Activated T-cell treated with anti-CD3 and anti-CD28 coated beads, Interleukin-2, amount 50 U/mL, for 48 hours (primary cell): ENCODE measurements around the gene RPH3AL.
"Not testable (repeated sequence)": the region's sequence is repeated elsewhere in the genome, so short reads cannot be mapped to it uniquely, and the experiment has no call there.

Experiments used
- DNase-seq, 2 experiments: peaks; one replicate each; pipeline ENCODE4 v3.0.0-alpha.2; 2020

RPH3AL gene

GRCh38 chr17:234994-235830 is 117.4 kb downstream of the RPH3AL start:
- not testable (repeated sequence) for DNase-seq

GRCh38 chr17:234163-234993 is 118.2 kb downstream of the RPH3AL start:
- DNase-seq, result not testable (repeated sequence)

- DNase-seq, result no peak
Observed at GRCh38 chr17:233473-233941, 119.1 kb downstream of the RPH3AL start.

- DNase-seq, result no peak
Observed at GRCh38 chr17:231966-232807, 120.4 kb downstream of the RPH3AL start.

- DNase-seq, result no peak
Observed at GRCh38 chr17:231191-231965, 121.2 kb downstream of the RPH3AL start.

GRCh38 chr17:230395-230770 is 122.2 kb downstream of the RPH3AL start:
- no peak for DNase-seq

GRCh38 chr17:229709-230394 is 122.8 kb downstream of the RPH3AL start:
- no peak for DNase-seq

- no peak for DNase-seq
Observed at GRCh38 chr17:228951-229708, 123.5 kb downstream of the RPH3AL start.

- DNase-seq, result no peak
Observed at GRCh38 chr17:227946-228615, 124.5 kb downstream of the RPH3AL start.

- no peak for DNase-seq
Observed at GRCh38 chr17:227078-227945, 125.3 kb downstream of the RPH3AL start.

- DNase-seq, result no peak
Observed at GRCh38 chr17:226108-227077, 126.2 kb downstream of the RPH3AL start.

GRCh38 chr17:225551-225950 is 127.1 kb downstream of the RPH3AL start:
- no peak for DNase-seq

- not testable (repeated sequence) for DNase-seq
Observed at GRCh38 chr17:224576-224975, 128.0 kb downstream of the RPH3AL start.

- no peak for DNase-seq
Observed at GRCh38 chr17:223723-224471, 128.7 kb downstream of the RPH3AL start.

- no peak for DNase-seq
Observed at GRCh38 chr17:222172-222571, 130.4 kb downstream of the RPH3AL start.

GRCh38 chr17:219696-220095 is 132.9 kb downstream of the RPH3AL start:
- no peak for DNase-seq
